Measurements from ENCODE around the gene TRIM24. TPM values are rescaled to one million over a fixed set of nuclear protein-coding genes. Genes with fewer than 3 reads are reported as not detected.
"Not testable (repeated sequence)": the region's sequence is repeated elsewhere in the genome, so short reads cannot be mapped to it uniquely, and the experiment has no call there.

TRIM24 gene
- total RNA-seq, 2 experiments from 2014 or later: 17.5 to 26.8 TPM

DNA sequence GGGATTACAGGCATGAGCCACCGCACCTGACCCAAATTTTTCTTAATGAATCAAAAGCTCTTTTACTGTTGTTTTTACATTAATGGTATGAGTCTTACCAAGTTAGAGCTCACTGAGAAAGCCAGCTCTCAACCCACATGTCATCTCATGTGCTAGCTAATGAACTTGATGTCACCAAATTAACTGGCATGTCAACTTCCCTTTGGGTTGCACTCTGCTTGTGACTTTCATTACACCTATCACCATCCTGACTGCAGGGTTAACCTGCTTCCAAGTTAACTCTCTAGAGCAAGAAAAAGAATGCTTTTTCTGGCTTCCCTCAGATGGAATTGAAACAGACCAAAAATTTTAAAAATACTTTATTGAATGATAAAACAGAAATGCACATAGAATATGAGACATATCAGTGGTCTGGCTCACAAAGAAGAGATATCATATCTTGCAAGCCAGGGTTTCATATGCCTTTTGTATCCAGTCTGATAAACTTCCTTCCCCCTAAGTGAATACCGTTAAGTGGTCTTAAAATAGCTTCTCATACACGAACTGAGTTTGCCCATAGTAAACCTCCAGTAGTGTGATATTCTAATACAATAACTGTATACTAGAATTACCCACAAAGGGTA is 42.9 kb upstream of the TRIM24 start:
- TF ChIP-seq EZH2phosphoT487 (IDR thresholded peaks at IDR 0.05; ENCODE audit: borderline replicate concordance, low read depth, low read length): no peak
- TF ChIP-seq, protein P1, sequence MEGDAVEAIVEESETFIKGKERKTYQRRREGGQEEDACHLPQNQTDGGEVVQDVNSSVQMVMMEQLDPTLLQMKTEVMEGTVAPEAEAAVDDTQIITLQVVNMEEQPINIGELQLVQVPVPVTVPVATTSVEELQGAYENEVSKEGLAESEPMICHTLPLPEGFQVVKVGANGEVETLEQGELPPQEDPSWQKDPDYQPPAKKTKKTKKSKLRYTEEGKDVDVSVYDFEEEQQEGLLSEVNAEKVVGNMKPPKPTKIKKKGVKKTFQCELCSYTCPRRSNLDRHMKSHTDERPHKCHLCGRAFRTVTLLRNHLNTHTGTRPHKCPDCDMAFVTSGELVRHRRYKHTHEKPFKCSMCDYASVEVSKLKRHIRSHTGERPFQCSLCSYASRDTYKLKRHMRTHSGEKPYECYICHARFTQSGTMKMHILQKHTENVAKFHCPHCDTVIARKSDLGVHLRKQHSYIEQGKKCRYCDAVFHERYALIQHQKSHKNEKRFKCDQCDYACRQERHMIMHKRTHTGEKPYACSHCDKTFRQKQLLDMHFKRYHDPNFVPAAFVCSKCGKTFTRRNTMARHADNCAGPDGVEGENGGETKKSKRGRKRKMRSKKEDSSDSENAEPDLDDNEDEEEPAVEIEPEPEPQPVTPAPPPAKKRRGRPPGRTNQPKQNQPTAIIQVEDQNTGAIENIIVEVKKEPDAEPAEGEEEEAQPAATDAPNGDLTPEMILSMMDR (conservative IDR thresholded peaks at IDR 0.05; ENCODE audit: low read length): no peak
- ChIA-PET POLR2A (no interaction called here), CTCF (ENCODE audit: unreplicated experiment) (no interaction called here)
- Histone ChIP-seq H3K36me3 (ENCODE audit: insufficient read depth, low read length) (no peaks in the 10 kb centered on the region), H3K79me2 (ENCODE audit: insufficient read depth, low read depth, low read length) (no peaks in the 10 kb centered on the region), H3K4me3 (ENCODE audit: low read depth, low read length, poor library complexity, severe bottlenecking) (no peak overlapping the region), H3K27ac (ENCODE audit: low read depth, low read length, poor library complexity, severe bottlenecking) (no peak overlapping the region), H4K20me1 (ENCODE audit: insufficient read depth, low read length) (no peaks in the 10 kb centered on the region), H3K4me1 (ENCODE audit: insufficient read depth, low read length, poor library complexity, severe bottlenecking) (no peaks in the 10 kb centered on the region), H2AFZ (ENCODE audit: low read length) (no peak overlapping the region), H3K9me3 (ENCODE audit: low read length) (no peaks in the 10 kb centered on the region), H3K4me2 (ENCODE audit: low read length) (no peak overlapping the region), H3K9me2 (ENCODE audit: insufficient read depth, low read length) (no peaks in the 10 kb centered on the region)
- DNase-seq (ENCODE audit: low spot score): no peak
- no TSS peak for BruUV-seq (replicated peaks)
- intact Hi-C loops (cut with micrococcal nuclease; ENCODE audit: unreplicated experiment): no loop called here

DNA sequence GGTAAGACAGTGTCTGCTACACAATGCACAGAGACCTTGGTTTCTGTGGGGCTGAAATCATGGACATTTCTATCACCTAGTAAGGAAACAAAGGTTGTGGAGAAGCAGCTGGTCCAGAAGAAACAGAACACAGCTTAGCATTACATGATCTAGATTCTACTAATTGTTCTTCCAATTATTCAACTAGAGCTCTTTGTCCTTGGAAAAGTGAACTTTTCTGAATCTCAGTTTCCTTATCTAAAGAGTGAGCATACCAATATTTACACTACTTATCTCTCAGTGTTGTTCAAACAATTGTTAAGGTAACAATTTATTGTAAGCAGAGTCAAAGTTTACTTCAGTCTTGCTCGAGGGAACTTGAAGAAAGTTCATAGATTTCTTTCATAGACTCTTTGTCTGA is 42.3 kb upstream of the TRIM24 start:
- no peak overlapping the region for H3K27ac ChIP-seq (ENCODE audit: low read depth, low read length, poor library complexity, severe bottlenecking)
- no peaks in the 10 kb centered on the region for H3K36me3 ChIP-seq (ENCODE audit: insufficient read depth, low read length)
- H3K9me3 ChIP-seq (ENCODE audit: low read length): no peaks in the 10 kb centered on the region
- H4K20me1 ChIP-seq (ENCODE audit: insufficient read depth, low read length): no peaks in the 10 kb centered on the region
- no peaks in the 10 kb centered on the region for H3K9me2 ChIP-seq (ENCODE audit: insufficient read depth, low read length)
- H3K4me2 ChIP-seq (ENCODE audit: low read length): no peak overlapping the region
- TF ChIP-seq, protein P1 (conservative IDR thresholded peaks at IDR 0.05; ENCODE audit: low read length): no peak
- H3K4me1 ChIP-seq (ENCODE audit: insufficient read depth, low read length, poor library complexity, severe bottlenecking): no peaks in the 10 kb centered on the region
- no peak overlapping the region for H2AFZ ChIP-seq (ENCODE audit: low read length)
- intact Hi-C loops (cut with micrococcal nuclease; ENCODE audit: unreplicated experiment): no loop called here
- no peak for DNase-seq (ENCODE audit: low spot score)
- CTCF ChIA-PET (ENCODE audit: unreplicated experiment): no interaction called here
- no TSS peak for BruUV-seq (replicated peaks)
- POLR2A ChIA-PET: no interaction called here
- no peak overlapping the region for H3K4me3 ChIP-seq (ENCODE audit: low read depth, low read length, poor library complexity, severe bottlenecking)
- H3K79me2 ChIP-seq (ENCODE audit: insufficient read depth, low read depth, low read length): no peaks in the 10 kb centered on the region

DNA sequence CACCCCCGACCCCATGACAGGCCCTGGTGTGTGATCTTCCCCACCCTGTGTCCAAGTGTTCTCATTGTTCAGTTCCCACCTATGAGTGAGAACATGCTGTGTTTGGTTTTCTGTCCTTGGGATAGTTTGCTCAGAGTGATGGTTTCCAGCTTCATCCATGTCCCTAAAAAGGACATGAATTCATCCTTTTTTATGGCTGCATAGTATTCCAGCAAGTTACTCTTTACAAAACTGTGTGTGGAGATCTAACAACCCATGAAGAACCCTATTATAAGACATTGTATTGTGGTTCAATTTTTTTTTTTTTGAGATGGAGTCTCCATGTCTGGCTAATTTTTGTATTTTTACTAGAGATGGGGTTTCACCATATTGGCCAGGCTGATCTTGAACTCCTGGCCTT is 41.7 kb upstream of the TRIM24 start:
- H3K79me2 ChIP-seq (ENCODE audit: insufficient read depth, low read depth, low read length); H3K4me1 ChIP-seq (ENCODE audit: insufficient read depth, low read length, poor library complexity, severe bottlenecking); DNase-seq (ENCODE audit: low spot score); CTCF ChIA-PET (ENCODE audit: unreplicated experiment); H3K27ac ChIP-seq (ENCODE audit: low read depth, low read length, poor library complexity, severe bottlenecking); H2AFZ ChIP-seq (ENCODE audit: low read length); H3K9me2 ChIP-seq (ENCODE audit: insufficient read depth, low read length); H4K20me1 ChIP-seq (ENCODE audit: insufficient read depth, low read length); H3K9me3 ChIP-seq (ENCODE audit: low read length); H3K4me2 ChIP-seq (ENCODE audit: low read length); H3K4me3 ChIP-seq (ENCODE audit: low read depth, low read length, poor library complexity, severe bottlenecking); H3K36me3 ChIP-seq (ENCODE audit: insufficient read depth, low read length); POLR2A ChIA-PET; BruUV-seq (replicated peaks); intact Hi-C loops (cut with micrococcal nuclease; ENCODE audit: unreplicated experiment): not testable (repeated sequence)
